GM13977 (cell line): ENCODE measurements around the gene SELENOF.
"Not testable (repeated sequence)": the region's sequence is repeated elsewhere in the genome, so short reads cannot be mapped to it uniquely, and the experiment has no call there.

ENCODE experiments used
- DNase-seq: peaks from one replicate; pipeline ENCODE4 v3.0.0; 2012; ENCODE audit warnings: low spot score
- CTCF ChIP-seq: IDR thresholded peaks from 2 replicates; pipeline ENCODE4 v1.5.1; 2012; ENCODE audit warnings: mild to moderate bottlenecking, control low read depth; ENCODE audit not compliant: insufficient read depth; ENCODE audit errors: extremely low read depth, missing control alignments
- in situ Hi-C: fragments of 300-500 bp; cut with MboI; formaldehyde crosslinking; loops from one replicate; pipeline ENCODE4 v1.12.0; 2022; ENCODE audit warnings: low sequenced_read_pairs, low pct_unique_long_range_greater_than_20kb, mixed read lengths, inconsistent platforms; ENCODE audit not compliant: unreplicated experiment

SELENOF gene

GRCh38 chr1:86914998-86915736 lies 1.2 kb upstream of the SELENOF start:
- in situ Hi-C loops: no loop called here
- no peak for TF ChIP-seq CTCF
- peak; percentile 40 for DNase-seq

GRCh38 chr1:86914601-86914997 lies 673 bp upstream of the SELENOF start, which contains the start of gene HS2ST1:
Gene HS2ST1, plus strand, starts transcription at chr1:86914635.
- no peak for TF ChIP-seq CTCF
- in situ Hi-C loops: no loop called here
- DNase-seq: no peak

GRCh38 chr1:86913399-86913895 lies 479 bp downstream of the SELENOF start:
- no peak for TF ChIP-seq CTCF
- in situ Hi-C loops: no loop called here
- DNase-seq: no peak

- DNase-seq: peak; percentile 38
- TF ChIP-seq CTCF: no peak
- in situ Hi-C loops: no loop called here
Measured at GRCh38 chr1:86912281-86912900, 1.5 kb downstream of the SELENOF start.

- in situ Hi-C loops: no loop called here
- no peak for DNase-seq
- no peak for TF ChIP-seq CTCF
Measured at GRCh38 chr1:86906419-86906818, 7.5 kb downstream of the SELENOF start.

GRCh38 chr1:86905875-86906274 lies 8.1 kb downstream of the SELENOF start:
- in situ Hi-C loops: no loop called here
- TF ChIP-seq CTCF: no peak
- no peak for DNase-seq

- DNase-seq, in situ Hi-C loops: not testable (repeated sequence)
Measured at GRCh38 chr1:86899401-86899800, 14.5 kb downstream of the SELENOF start.
